K562 (cell line): ENCODE measurements around the gene DENND5B. TPM values are rescaled to one million over a fixed set of nuclear protein-coding genes. Genes with fewer than 3 reads are reported as not detected.

Experiments
- ATAC-seq: fragments of 200-7000 bp; cut with Tn5 transposase; 3 replicates; pipeline ENCODE4 v1.9.1; 2020; ENCODE audit warnings: moderate library complexity
- BruUV-seq: library from RNA; stranded (reverse); fragments of 400-500 nt; replicated peaks from 2 replicates; lab custom pipeline; 2021; lab: Mats Ljungman, UMichigan
- CTCF ChIA-PET: fragments of 300-600 bp; formaldehyde crosslinking; extraction: SDS; loops from one replicate; lab custom pipeline; 2021; ENCODE audit warnings: low intra/inter-chr PET ratio; lab: Yijun Ruan, JAX
- POLR2A ChIA-PET: fragments of 300-600, 350-650 bp; sonication (Branson Sonifier 250); formaldehyde crosslinking; extraction: SDS; loops from one replicate; lab custom pipeline; 2021; ENCODE audit warnings: antibody characterized with exemption, inconsistent platforms; lab: Yijun Ruan, JAX
- DNase-seq, 4 experiments: peaks; one replicate each; pipeline versions ENCODE4 v3.0.0 to v3.0.0-alpha.2; 2011 to 2018; ENCODE audit warnings: low spot score in 3 of 4, mixed read lengths in 3 of 4; ENCODE audit errors: extremely low read depth in 1 of 4
- FAIRE-seq: peaks from 2 replicates; lab custom pipeline; 2011; peaks lifted over from hg19 to GRCh38; lab: Jason Lieb, UNC
- H2AFZ ChIP-seq: 2 replicates; pipeline ENCODE4 v1.6.0; 2011; ENCODE audit warnings: low read depth, low read length, control low read depth, inconsistent platforms
- H3K27ac ChIP-seq: fragments of 200-600 bp; 3 replicates; pipeline ENCODE4 v1.8.0; 2011; ENCODE audit warnings: low read depth, mild to moderate bottlenecking, control low read depth, inconsistent platforms, low read length, moderate library complexity, mixed read lengths; ENCODE audit errors: extremely low read depth
- H3K27me3 ChIP-seq, 2 experiments: fragments of 300-600 bp in 1 of 2; 2 replicates in 1 of 2; 3 replicates in 1 of 2; pipeline versions ENCODE4 v1.6.0 to v1.8.0; 2011; ENCODE audit warnings: inconsistent platforms in 2 of 2, low read length in 2 of 2, mild to moderate bottlenecking in 1 of 2, mixed read lengths in 1 of 2, moderate library complexity in 1 of 2; ENCODE audit not compliant: control insufficient read depth in 2 of 2, insufficient read depth in 2 of 2
- H3K36me3 ChIP-seq: fragments of 300-600 bp; 3 replicates; pipeline ENCODE4 v1.8.0; 2011; ENCODE audit warnings: mild to moderate bottlenecking, low read length, inconsistent platforms; ENCODE audit not compliant: control insufficient read depth, insufficient read depth
- H3K4me1 ChIP-seq, 2 experiments: fragments of 200-600 bp in 1 of 2; replicated peaks in 1 of 2; 2 replicates in 1 of 2; 3 replicates in 1 of 2; pipeline versions ENCODE4 v1.5.1 to v1.8.0; 2011; ENCODE audit warnings: inconsistent platforms in 2 of 2, low read length in 2 of 2, mild to moderate bottlenecking in 1 of 2, mixed read lengths in 1 of 2, moderate library complexity in 1 of 2; ENCODE audit not compliant: control insufficient read depth in 2 of 2, insufficient read depth in 2 of 2
- H3K4me2 ChIP-seq: 2 replicates; pipeline ENCODE4 v1.6.1; 2011; ENCODE audit warnings: low read length, control low read depth, inconsistent platforms, mixed read lengths; ENCODE audit not compliant: insufficient read depth
- H3K4me3 ChIP-seq: fragments of 200-600 bp; sonication (generic), shearing (Covaris generic); 2 replicates; pipeline ENCODE4 v1.5.1; 2016; ENCODE audit warnings: control low read depth, inconsistent platforms
- H3K79me2 ChIP-seq: fragments of 200-600 bp; 3 replicates; pipeline ENCODE4 v1.8.0; 2011; ENCODE audit warnings: low read length, inconsistent platforms; ENCODE audit not compliant: control insufficient read depth, insufficient read depth
- H3K9ac ChIP-seq, 2 experiments: 2 replicates each; pipeline versions ENCODE4 v1.6.0 to v1.6.1; 2011; ENCODE audit warnings: low read depth in 2 of 2, low read length in 2 of 2, control low read depth in 1 of 2, inconsistent platforms in 1 of 2, mild to moderate bottlenecking in 1 of 2, mixed read lengths in 1 of 2; ENCODE audit not compliant: insufficient read depth in 1 of 2
- H3K9me1 ChIP-seq: one replicate; pipeline ENCODE4 v1.6.0; 2011; ENCODE audit warnings: inconsistent platforms, mild to moderate bottlenecking, low read length, moderate library complexity; ENCODE audit not compliant: control insufficient read depth, insufficient read depth
- H3K9me3 ChIP-seq: replicated peaks from 2 replicates; pipeline ENCODE4 v1.5.1; 2011; ENCODE audit warnings: low read depth, low read length, inconsistent platforms; ENCODE audit not compliant: control insufficient read depth, insufficient read depth
- H4K20me1 ChIP-seq: replicated peaks from 2 replicates; pipeline ENCODE4 v1.6.1; 2011; ENCODE audit warnings: low read length, inconsistent platforms, mixed read lengths; ENCODE audit not compliant: control insufficient read depth, insufficient read depth
- ETS2 ChIP-seq: IDR thresholded peaks from 2 replicates; pipeline ENCODE4 v1.6.1; 2016; ENCODE audit warnings: borderline replicate concordance, missing genetic modification characterization, mild to moderate bottlenecking, moderate library complexity, missing compliant biosample characterization; ENCODE audit not compliant: poor library complexity, severe bottlenecking
- HIVEP1 ChIP-seq: fragments of 250-450 bp; sonication (Bioruptor Pico); IDR thresholded peaks from 2 replicates; pipeline ENCODE4 v1.4.0; 2020; ENCODE audit warnings: mild to moderate bottlenecking
- LEF1 ChIP-seq: fragments of 450-650 bp; IDR thresholded peaks from 2 replicates; pipeline ENCODE4 v1.6.1; 2016; ENCODE audit warnings: mild to moderate bottlenecking
- MYBL2 ChIP-seq, 2 experiments: fragments of 450-650 bp in 1 of 2; sonication (generic) in 1 of 2; formaldehyde crosslinking in 1 of 2; IDR thresholded peaks; 2 replicates each; pipeline versions ENCODE4 v1.6.1 to v1.8.1; 2017 to 2022; ENCODE audit warnings: borderline replicate concordance in 1 of 2, inconsistent platforms in 1 of 2, low read depth in 1 of 2, mild to moderate bottlenecking in 1 of 2, missing genetic modification reagents in 1 of 2, moderate library complexity in 1 of 2
- NKRF ChIP-seq: fragments of 450-650 bp; IDR thresholded peaks from 2 replicates; pipeline ENCODE4 v1.6.1; 2016; ENCODE audit warnings: borderline replicate concordance
- POLR2G ChIP-seq: fragments of 200-400 bp; formaldehyde crosslinking; IDR thresholded peaks from 2 replicates; pipeline ENCODE4 v1.6.1; 2017; ENCODE audit warnings: low read depth, mild to moderate bottlenecking, antibody characterized with exemption, low read length, moderate library complexity
- PRDM10 ChIP-seq: fragments of 450-650 bp; IDR thresholded peaks from 2 replicates; pipeline ENCODE4 v1.6.1; 2018; ENCODE audit not compliant: partially characterized antibody
- STAT5A ChIP-seq: IDR thresholded peaks from 2 replicates; pipeline ENCODE4 v1.6.1; 2012; ENCODE audit warnings: low read length, inconsistent platforms, borderline replicate concordance
- ZNF253 ChIP-seq: fragments of 250-450 bp; sonication (Bioruptor Pico); conservative IDR thresholded peaks from 2 replicates; pipeline ENCODE4 v1.6.1; 2021; ENCODE audit warnings: mild to moderate bottlenecking
- ZNF444 ChIP-seq: fragments of 250-450 bp; sonication (Bioruptor Pico); IDR thresholded peaks from 2 replicates; pipeline ENCODE4 v1.4.0; 2020; ENCODE audit warnings: mild to moderate bottlenecking, moderate library complexity
- ZNF764 ChIP-seq: fragments of 250-450 bp; sonication (Bioruptor Pico); IDR thresholded peaks from 2 replicates; pipeline ENCODE4 v1.4.0; 2020; ENCODE audit warnings: low read depth, mild to moderate bottlenecking, moderate library complexity
- WGBS: fragments of 100-300 bp; shearing (Covaris generic); methylation state at CpG from one replicate; pipeline ENCODE4 v1.1.6; 2016; ENCODE audit warnings: low coverage, mixed read lengths; ENCODE audit not compliant: insufficient coverage; ENCODE audit errors: missing lambda C conversion rate; 5-methylcytosine and 5-hydroxymethylcytosine counted together
- in situ Hi-C: fragments of 300-500 bp; cut with MboI; formaldehyde crosslinking; loops from 4 replicates; pipeline ENCODE4 v1.15.0; 2018; ENCODE audit warnings: inconsistent platforms, mixed read lengths
- intact Hi-C: fragments of 100-400 bp; cut with micrococcal nuclease; formaldehyde crosslinking; loops from 2 replicates; pipeline ENCODE4 v1.14.2; 2022
- polyA plus RNA-seq, 8 experiments: library from polyadenylated mRNA; depleted of rRNA in 4 of 8; stranded (reverse) in 5 of 8; unstranded in 3 of 8; fragments of >200 nt; fragmentation: Nextera tagmentation in 2 of 8; fragmentation: Illumina TruSeq in 1 of 8; extraction: Ambion mirVana in 2 of 8; extraction: Trizol in 1 of 8; gene quantifications; 2 replicates each; pipeline versions ENCODE4 v1.2.1 to v1.2.3, GENCODE V29; 2011 to 2014; ENCODE audit warnings: inconsistent platforms in 1 of 8, missing spikeins in 1 of 8
- total RNA-seq, 7 experiments: library from RNA; depleted of rRNA in 6 of 7; stranded (reverse); fragments of >200 nt in 6 of 7; fragmentation: Illumina TruSeq in 2 of 7; extraction: Trizol in 2 of 7; gene quantifications; 2 replicates each; pipeline versions ENCODE4 v1.2.1 to v1.2.3, GENCODE V29; 2011 to 2021; ENCODE audit warnings: low replicate concordance in 1 of 7

The DENND5B gene
- total and polyA plus RNA-seq, 9 of the 15 experiments (the other 6 are each of a cell fraction or from before 2014, with no cell fraction given) = 0.99 to 6.0 (median 3.6) TPM

- no peaks in the 10 kb centered on the region for H3K79me2 ChIP-seq
- in situ Hi-C loops (no loop called here), intact Hi-C loops (no loop called here)
These were observed 23.9 kb downstream of the DENND5B start for GRCh38 chr12:31567029-31567428.

More at GRCh38 chr12:31567029-31567428, 23.9 kb downstream of the DENND5B start:
- DNase-seq (no peak), FAIRE-seq (no peak), ATAC-seq (no peak)
- Histone ChIP-seq H3K27me3 (peaks cover 0 to 3% of the 10 kb centered on the region in 2 experiments; a peak in 2 of 5 replicates), H3K9me1 (no peaks in the 10 kb centered on the region), H2AFZ (no peak overlapping the region), H3K9me3 (no peaks in the 10 kb centered on the region), H4K20me1 (no peaks in the 10 kb centered on the region), H3K27ac (no peak overlapping the region), H3K4me1 (no peaks in the 10 kb centered on the region), H3K36me3 (no peaks in the 10 kb centered on the region), H3K4me2 (no peak overlapping the region), H3K9ac (no peak overlapping the region), H3K4me3 (no peak overlapping the region)
- TF ChIP-seq ZNF444 (CRISPR knock-in tag) (no peak), HIVEP1 (CRISPR knock-in tag) (no peak), ZNF764 (CRISPR knock-in tag) (no peak), PRDM10 (no peak), MYBL2 (IDR thresholded peaks at IDR 0.05; ENCODE audit: low read depth) (no peak), MYBL2 (CRISPR knock-in tag; IDR thresholded peaks at IDR 0.05; ENCODE audit: borderline replicate concordance) (no peak), LEF1 (no peak), ETS2 (no peak), POLR2G (no peak), STAT5A (no peak), NKRF (no peak), ZNF253 (no peak)
- BruUV-seq = no TSS peak
- ChIA-PET POLR2A (no interaction called here), CTCF (no interaction called here)
- WGBS = 6% methylated on average over 2 of the region's 2 CpGs
